ENCODE data around the gene ZNF236. TPM values are rescaled to one million over a fixed set of nuclear protein-coding genes. Genes with fewer than 3 reads are reported as not detected.

Gene ZNF236
- polyA plus RNA-seq, 3 donors = 1.7 to 6.5 (median 2.4) TPM

DNA sequence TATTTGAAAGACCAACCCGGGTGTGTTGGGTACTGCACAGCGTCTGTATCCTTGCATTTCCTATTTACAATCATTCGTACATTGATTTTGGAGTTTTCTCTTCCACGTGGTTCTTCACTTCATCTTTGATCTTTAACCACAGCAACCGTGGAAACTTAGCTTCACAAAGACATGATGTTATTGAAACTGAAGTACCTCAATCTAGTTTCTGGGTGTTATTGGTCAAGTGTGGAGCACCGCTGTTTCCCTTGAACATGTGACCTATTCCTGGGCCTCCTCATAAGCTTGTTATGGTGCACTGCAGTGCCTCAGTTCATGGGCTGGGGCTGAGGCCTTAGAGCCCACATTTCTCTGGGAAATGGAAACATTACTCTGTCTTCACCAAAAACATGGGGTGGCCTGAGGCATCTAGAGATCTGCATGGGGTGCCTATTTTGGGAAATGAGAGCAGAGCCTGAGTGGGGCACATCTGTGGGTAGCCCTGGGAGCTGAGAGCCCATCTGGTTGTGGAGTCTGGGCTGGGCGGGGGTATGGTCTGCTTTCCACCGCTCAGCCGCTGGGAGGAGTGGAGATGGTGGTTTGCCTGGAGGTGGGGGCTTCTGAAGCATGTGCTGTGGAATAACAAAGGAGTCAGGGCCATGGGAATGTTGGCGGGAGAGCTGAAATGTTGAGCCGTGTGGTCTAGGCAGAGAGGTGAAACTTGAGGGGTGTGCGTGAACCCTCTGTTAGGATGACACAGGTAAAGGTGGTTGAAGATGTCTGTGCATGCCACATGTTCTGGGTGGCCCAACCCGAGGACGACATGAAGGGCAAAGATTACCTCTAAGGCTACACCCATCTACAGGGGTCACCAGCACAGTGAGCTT, 37.4 kb downstream of the ZNF236 start:
- no peaks in the 10 kb centered on the region for H3K27me3 ChIP-seq (ENCODE audit: control insufficient read depth in 2 of 2, insufficient read depth in 2 of 2, low read length in 2 of 2)
- H3K27ac ChIP-seq (ENCODE audit: low read depth in 1 of 2, low read length in 2 of 2) = no peak overlapping the region
- Mint-ChIP-seq H3K27me3 (ENCODE audit: low read depth in 3 of 3) (peaks cover 0 to 1% (median 0%) of the 10 kb centered on the region in 3 donors), H3K9me3 (no peaks in the 10 kb centered on the region), H3K4me3 (no peak overlapping the region), H3K4me1 (no peaks in the 10 kb centered on the region), H3K27ac (peak overlapping the region in 1 of 7 donors; percentile 2), H3K36me3 (peaks cover 62 to 78% of the 10 kb centered on the region in 2 donors)
- H3K9ac ChIP-seq (ENCODE audit: insufficient read depth, low read length, poor library complexity, severe bottlenecking) = no peak overlapping the region
- no peak overlapping the region for H3K4me3 ChIP-seq (replicated peaks in 1 of 3; ENCODE audit: low read depth in 2 of 3, low read length in 3 of 3)
- H2AFZ ChIP-seq (ENCODE audit: insufficient read depth, low read depth, low read length, poor library complexity, severe bottlenecking) = no peak overlapping the region
- peaks cover 3% of the 10 kb centered on the region for H4K20me1 ChIP-seq (ENCODE audit: insufficient read depth, low read length)
- intact Hi-C loops (cut with micrococcal nuclease) = no loop called here
- TF ChIP-seq, protein P1, sequence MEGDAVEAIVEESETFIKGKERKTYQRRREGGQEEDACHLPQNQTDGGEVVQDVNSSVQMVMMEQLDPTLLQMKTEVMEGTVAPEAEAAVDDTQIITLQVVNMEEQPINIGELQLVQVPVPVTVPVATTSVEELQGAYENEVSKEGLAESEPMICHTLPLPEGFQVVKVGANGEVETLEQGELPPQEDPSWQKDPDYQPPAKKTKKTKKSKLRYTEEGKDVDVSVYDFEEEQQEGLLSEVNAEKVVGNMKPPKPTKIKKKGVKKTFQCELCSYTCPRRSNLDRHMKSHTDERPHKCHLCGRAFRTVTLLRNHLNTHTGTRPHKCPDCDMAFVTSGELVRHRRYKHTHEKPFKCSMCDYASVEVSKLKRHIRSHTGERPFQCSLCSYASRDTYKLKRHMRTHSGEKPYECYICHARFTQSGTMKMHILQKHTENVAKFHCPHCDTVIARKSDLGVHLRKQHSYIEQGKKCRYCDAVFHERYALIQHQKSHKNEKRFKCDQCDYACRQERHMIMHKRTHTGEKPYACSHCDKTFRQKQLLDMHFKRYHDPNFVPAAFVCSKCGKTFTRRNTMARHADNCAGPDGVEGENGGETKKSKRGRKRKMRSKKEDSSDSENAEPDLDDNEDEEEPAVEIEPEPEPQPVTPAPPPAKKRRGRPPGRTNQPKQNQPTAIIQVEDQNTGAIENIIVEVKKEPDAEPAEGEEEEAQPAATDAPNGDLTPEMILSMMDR (IDR thresholded peaks at IDR 0.05) = no peak
- H3K36me3 ChIP-seq (replicated peaks in 1 of 2; ENCODE audit: control insufficient read depth in 1 of 2, insufficient read depth in 2 of 2, low read length in 2 of 2) = peaks cover 30 to 60% of the 10 kb centered on the region in 2 donors
- H3K4me2 ChIP-seq (replicated peaks; ENCODE audit: extremely low read depth, low read length, poor library complexity, severe bottlenecking) = no peak overlapping the region
- WGBS (ENCODE audit: insufficient coverage) = 100% methylated on average over 9 of the region's 14 CpGs
- no peaks in the 10 kb centered on the region for H3K9me3 ChIP-seq (replicated peaks in 1 of 2; ENCODE audit: control insufficient read depth in 1 of 2, insufficient read depth in 1 of 2, low read length in 2 of 2)
- H3K4me1 ChIP-seq (ENCODE audit: control insufficient read depth in 1 of 2, insufficient read depth in 2 of 2, low read length in 2 of 2) = no peaks in the 10 kb centered on the region
- DNase-seq = no peak
- H3K79me2 ChIP-seq (ENCODE audit: insufficient read depth, low read length) = no peaks in the 10 kb centered on the region

DNA sequence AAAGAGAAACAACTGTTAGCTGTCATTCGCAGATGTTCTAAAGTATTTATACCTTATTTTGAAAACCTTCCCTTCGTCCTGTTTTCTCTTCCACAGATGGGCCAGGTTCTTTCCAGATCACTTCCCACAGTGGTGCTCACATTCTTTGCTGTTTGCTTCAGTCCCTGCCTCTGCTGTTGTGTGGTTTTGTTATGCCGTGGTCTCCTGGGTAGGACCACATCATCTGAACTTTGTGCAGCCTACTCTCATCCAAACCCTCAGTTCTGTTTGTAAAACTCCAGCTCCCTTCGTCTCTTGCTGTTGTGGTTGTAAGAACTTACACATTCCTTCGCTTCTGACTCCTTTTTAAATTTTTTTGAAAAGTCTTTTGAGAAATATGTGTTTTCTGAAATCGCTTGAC, 38.1 kb downstream of the ZNF236 start:
- H2AFZ ChIP-seq (ENCODE audit: insufficient read depth, low read depth, low read length, poor library complexity, severe bottlenecking) = no peak overlapping the region
- no peaks in the 10 kb centered on the region for H3K4me1 ChIP-seq (ENCODE audit: control insufficient read depth in 1 of 2, insufficient read depth in 2 of 2, low read length in 2 of 2)
- TF ChIP-seq, protein P1 (IDR thresholded peaks at IDR 0.05) = no peak
- no peaks in the 10 kb centered on the region for H3K79me2 ChIP-seq (ENCODE audit: insufficient read depth, low read length)
- Mint-ChIP-seq H3K27ac (peak overlapping the region in 1 of 7 donors; percentile 12), H3K27me3 (ENCODE audit: low read depth in 3 of 3) (peaks cover 0 to 2% (median 1%) of the 10 kb centered on the region in 3 donors), H3K9me3 (no peaks in the 10 kb centered on the region), H3K4me3 (no peak overlapping the region), H3K36me3 (peaks cover 66 to 80% of the 10 kb centered on the region in 2 donors), H3K4me1 (no peaks in the 10 kb centered on the region)
- no peak overlapping the region for H3K4me2 ChIP-seq (replicated peaks; ENCODE audit: extremely low read depth, low read length, poor library complexity, severe bottlenecking)
- WGBS (ENCODE audit: insufficient coverage) = 100% methylated on average over 1 of the region's 6 CpGs
- intact Hi-C loops (cut with micrococcal nuclease) = no loop called here
- H3K9ac ChIP-seq (ENCODE audit: insufficient read depth, low read length, poor library complexity, severe bottlenecking) = no peak overlapping the region
- H4K20me1 ChIP-seq (ENCODE audit: insufficient read depth, low read length) = peaks cover 3% of the 10 kb centered on the region
- H3K36me3 ChIP-seq (replicated peaks in 1 of 2; ENCODE audit: control insufficient read depth in 1 of 2, insufficient read depth in 2 of 2, low read length in 2 of 2) = peaks cover 31 to 67% of the 10 kb centered on the region in 2 donors
- H3K27me3 ChIP-seq (ENCODE audit: control insufficient read depth in 2 of 2, insufficient read depth in 2 of 2, low read length in 2 of 2) = no peaks in the 10 kb centered on the region
- H3K4me3 ChIP-seq (replicated peaks in 1 of 3; ENCODE audit: low read depth in 2 of 3, low read length in 3 of 3) = no peak overlapping the region
- H3K27ac ChIP-seq (ENCODE audit: low read depth in 1 of 2, low read length in 2 of 2) = no peak overlapping the region
- H3K9me3 ChIP-seq (replicated peaks in 1 of 2; ENCODE audit: control insufficient read depth in 1 of 2, insufficient read depth in 1 of 2, low read length in 2 of 2) = no peaks in the 10 kb centered on the region
- DNase-seq = no peak
